ENCODE results near the gene CDK5RAP1. TPM values are rescaled to one million over a fixed set of nuclear protein-coding genes. Genes with fewer than 3 reads are reported as not detected.

CDK5RAP1 gene
- total RNA-seq, 4 donors from 2014 or later, result 11.6 to 45.0 (median 22.4) TPM

DNA sequence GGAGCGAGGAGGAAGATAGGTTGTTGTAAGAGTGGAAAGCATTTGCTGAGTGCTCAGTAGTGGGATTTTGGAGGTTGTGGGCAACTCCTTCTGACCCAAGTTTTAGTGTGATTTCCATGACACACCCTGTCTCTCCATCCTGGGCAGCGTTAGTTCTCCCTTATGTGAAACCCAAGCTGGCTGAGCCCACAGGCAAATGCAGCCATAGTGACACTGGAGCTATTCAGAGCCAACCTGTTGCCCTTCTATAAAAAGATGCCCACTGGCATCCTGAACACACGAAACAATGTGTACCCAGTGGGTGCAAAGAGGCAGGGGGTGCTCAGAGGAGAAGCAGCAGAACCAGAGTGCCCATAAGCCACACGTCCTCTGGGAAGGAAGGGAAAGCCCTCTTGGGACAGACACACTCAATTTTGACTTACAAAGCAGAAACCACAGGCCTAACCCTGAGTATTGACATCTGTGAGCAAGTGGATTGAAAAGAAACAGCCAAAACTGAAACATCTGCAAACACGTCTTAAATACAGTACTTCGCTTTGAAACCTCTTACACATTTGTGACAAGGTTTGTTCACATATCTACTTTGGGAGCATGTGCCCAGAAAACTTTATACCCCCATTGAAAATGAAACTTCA lies 63.7 kb downstream of the CDK5RAP1 start:
- Histone ChIP-seq H3K4me1 (no peaks in the 10 kb centered on the region), H3K27me3 (peaks cover 36% of the 10 kb centered on the region), H3K27ac (no peak overlapping the region), H3K36me3 (no peaks in the 10 kb centered on the region), H3K4me3 (no peak overlapping the region), H3K9me3 (no peaks in the 10 kb centered on the region)
- 44 to 72% methylated on average over 3 to 6 of the region's 6 CpGs for WGBS, 2 donors (ENCODE audit: low coverage in 1 of 2)
- TF ChIP-seq EP300 (IDR thresholded peaks at IDR 0.05) (no peak), POLR2A (IDR thresholded peaks at IDR 0.05) (no peak), POLR2AphosphoS5 (IDR thresholded peaks at IDR 0.05) (no peak)
- TF ChIP-seq, protein P1, sequence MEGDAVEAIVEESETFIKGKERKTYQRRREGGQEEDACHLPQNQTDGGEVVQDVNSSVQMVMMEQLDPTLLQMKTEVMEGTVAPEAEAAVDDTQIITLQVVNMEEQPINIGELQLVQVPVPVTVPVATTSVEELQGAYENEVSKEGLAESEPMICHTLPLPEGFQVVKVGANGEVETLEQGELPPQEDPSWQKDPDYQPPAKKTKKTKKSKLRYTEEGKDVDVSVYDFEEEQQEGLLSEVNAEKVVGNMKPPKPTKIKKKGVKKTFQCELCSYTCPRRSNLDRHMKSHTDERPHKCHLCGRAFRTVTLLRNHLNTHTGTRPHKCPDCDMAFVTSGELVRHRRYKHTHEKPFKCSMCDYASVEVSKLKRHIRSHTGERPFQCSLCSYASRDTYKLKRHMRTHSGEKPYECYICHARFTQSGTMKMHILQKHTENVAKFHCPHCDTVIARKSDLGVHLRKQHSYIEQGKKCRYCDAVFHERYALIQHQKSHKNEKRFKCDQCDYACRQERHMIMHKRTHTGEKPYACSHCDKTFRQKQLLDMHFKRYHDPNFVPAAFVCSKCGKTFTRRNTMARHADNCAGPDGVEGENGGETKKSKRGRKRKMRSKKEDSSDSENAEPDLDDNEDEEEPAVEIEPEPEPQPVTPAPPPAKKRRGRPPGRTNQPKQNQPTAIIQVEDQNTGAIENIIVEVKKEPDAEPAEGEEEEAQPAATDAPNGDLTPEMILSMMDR (IDR thresholded peaks at IDR 0.05), result no peak
- ATAC-seq, result no peak

DNA sequence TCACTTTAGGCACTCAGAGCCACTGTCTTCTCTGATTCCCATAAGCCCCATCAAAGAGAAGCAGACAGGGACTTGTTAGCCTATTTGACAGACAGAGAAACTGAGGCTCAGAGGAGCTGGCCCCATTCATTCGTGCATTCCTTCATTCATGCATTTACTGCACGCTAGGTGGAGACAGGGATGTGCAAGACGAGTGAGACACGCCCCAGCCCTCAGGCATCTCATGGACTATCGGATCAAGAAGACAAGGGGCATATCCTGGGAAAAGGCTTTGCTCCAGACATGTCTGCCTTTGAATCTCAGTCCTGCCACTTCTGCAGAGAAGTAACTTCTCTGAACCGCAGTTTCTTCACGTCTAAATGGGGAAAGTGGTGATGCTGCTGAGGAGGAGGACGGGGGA lies 64.2 kb downstream of the CDK5RAP1 start:
- TF ChIP-seq EP300 (IDR thresholded peaks at IDR 0.05) (no peak), POLR2AphosphoS5 (IDR thresholded peaks at IDR 0.05) (no peak), POLR2A (IDR thresholded peaks at IDR 0.05) (no peak)
- TF ChIP-seq, protein P1 (IDR thresholded peaks at IDR 0.05), result no peak
- WGBS, 2 donors (ENCODE audit: low coverage in 1 of 2), result 65 to 72% methylated on average over 3 to 4 of the region's 8 CpGs
- no peaks in the 10 kb centered on the region for H3K36me3 ChIP-seq
- no peak overlapping the region for H3K4me3 ChIP-seq
- H3K9me3 ChIP-seq, result no peaks in the 10 kb centered on the region
- no peaks in the 10 kb centered on the region for H3K4me1 ChIP-seq
- ATAC-seq, result no peak
- peaks cover 31% of the 10 kb centered on the region for H3K27me3 ChIP-seq
- H3K27ac ChIP-seq, result no peak overlapping the region

DNA sequence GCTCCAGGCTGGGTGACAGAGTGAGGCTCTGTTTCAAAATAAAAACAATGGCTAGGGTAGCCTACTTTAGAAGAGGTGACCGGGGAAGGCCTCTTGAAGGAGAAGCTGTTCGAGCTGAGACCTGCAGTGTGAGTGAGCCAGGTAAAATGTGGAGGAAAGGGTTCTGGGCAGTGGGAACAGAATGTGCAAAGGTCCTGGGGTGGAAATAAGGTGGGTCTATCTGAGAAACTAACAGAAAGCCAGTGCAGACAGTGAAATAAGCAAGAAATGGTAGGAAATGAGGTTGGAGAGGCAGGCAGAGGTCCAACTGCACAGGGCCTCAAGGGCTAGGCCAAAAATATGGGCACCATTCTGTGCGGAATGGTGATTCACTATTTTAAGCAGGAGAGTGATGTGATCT lies 64.9 kb downstream of the CDK5RAP1 start:
- 75 to 85% methylated on average over 2 to 3 of the region's 3 CpGs for WGBS, 2 donors (ENCODE audit: low coverage in 1 of 2)
- Histone ChIP-seq H3K9me3 (no peaks in the 10 kb centered on the region), H3K27ac (no peak overlapping the region), H3K4me3 (no peak overlapping the region), H3K27me3 (peaks cover 26% of the 10 kb centered on the region), H3K4me1 (no peaks in the 10 kb centered on the region), H3K36me3 (no peaks in the 10 kb centered on the region)
- no peak for TF ChIP-seq EP300 (IDR thresholded peaks at IDR 0.05)
- TF ChIP-seq POLR2A (IDR thresholded peaks at IDR 0.05), result no peak
- TF ChIP-seq, protein P1 (IDR thresholded peaks at IDR 0.05), result no peak
- TF ChIP-seq POLR2AphosphoS5 (IDR thresholded peaks at IDR 0.05), result no peak
- ATAC-seq, result no peak

DNA sequence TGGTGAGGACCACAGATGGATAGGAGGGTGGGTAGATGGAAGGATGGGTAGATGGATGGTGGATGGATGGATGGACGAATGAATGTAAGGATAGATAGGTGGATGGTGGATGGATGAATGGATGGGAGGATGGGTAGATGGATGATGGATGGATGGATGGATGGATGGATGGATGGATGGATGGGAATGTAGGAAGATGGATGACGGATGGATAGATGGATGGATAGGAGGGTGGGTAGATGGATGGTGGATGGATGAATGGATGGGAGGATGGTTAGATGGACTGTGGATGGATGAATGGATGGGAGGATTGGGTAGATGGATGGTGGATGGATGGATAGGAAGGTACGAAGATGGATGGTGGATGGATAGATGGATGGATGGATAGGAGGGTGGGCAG lies 67.2 kb downstream of the CDK5RAP1 start:
- 87 to 89% methylated on average over 3 of the region's 3 CpGs for WGBS, 2 donors (ENCODE audit: low coverage in 1 of 2)
- no peaks in the 10 kb centered on the region for H3K4me1 ChIP-seq
- peaks cover 25% of the 10 kb centered on the region for H3K27me3 ChIP-seq
- ATAC-seq, result no peak
- no peaks in the 10 kb centered on the region for H3K36me3 ChIP-seq
- TF ChIP-seq EP300 (IDR thresholded peaks at IDR 0.05), result no peak
- TF ChIP-seq, protein P1 (IDR thresholded peaks at IDR 0.05), result no peak
- TF ChIP-seq POLR2A (IDR thresholded peaks at IDR 0.05), result no peak
- TF ChIP-seq POLR2AphosphoS5 (IDR thresholded peaks at IDR 0.05), result no peak
- no peak overlapping the region for H3K4me3 ChIP-seq
- H3K9me3 ChIP-seq, result no peaks in the 10 kb centered on the region
- H3K27ac ChIP-seq, result no peak overlapping the region

DNA sequence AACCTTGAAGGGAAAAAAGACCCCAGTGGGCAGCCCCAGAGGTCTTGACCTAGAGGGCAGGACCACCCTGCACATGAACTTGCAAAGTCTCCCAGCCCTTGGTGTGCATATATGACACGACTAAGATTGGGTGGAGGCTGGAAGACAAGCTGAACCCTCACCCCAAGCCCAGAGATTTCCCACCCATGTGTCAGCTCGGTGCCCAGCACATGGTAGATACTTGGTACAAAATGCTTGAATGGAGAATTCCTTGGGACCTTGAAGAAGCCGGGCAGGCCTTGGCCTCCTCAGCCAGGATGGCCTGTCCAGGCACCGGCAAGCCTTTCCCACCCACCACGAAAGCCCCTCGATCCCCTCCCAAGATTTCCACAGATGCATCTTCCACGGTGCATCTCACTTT lies 67.7 kb downstream of the CDK5RAP1 start:
- ATAC-seq, result no peak
- TF ChIP-seq EP300 (IDR thresholded peaks at IDR 0.05), result no peak
- no peak for TF ChIP-seq POLR2AphosphoS5 (IDR thresholded peaks at IDR 0.05)
- TF ChIP-seq, protein P1 (IDR thresholded peaks at IDR 0.05), result no peak
- no peak for TF ChIP-seq POLR2A (IDR thresholded peaks at IDR 0.05)
- 90% methylated on average over 4 of the region's 7 CpGs; no CpG with 5 or more reads in 1 of the 2 donors for WGBS, 2 donors (ENCODE audit: low coverage in 1 of 2)
- Histone ChIP-seq H3K27me3 (peaks cover 22% of the 10 kb centered on the region), H3K4me1 (no peaks in the 10 kb centered on the region), H3K4me3 (no peak overlapping the region), H3K27ac (no peak overlapping the region), H3K9me3 (no peaks in the 10 kb centered on the region), H3K36me3 (no peaks in the 10 kb centered on the region)
